Activated CD8-positive, alpha-beta T cell treated with anti-CD3 and anti-CD28 coated beads for 36 hours (primary cell): ENCODE data around the gene PIK3R2. TPM values are rescaled to one million over a fixed set of nuclear protein-coding genes. Genes with fewer than 3 reads are reported as not detected.

Source experiments
- ATAC-seq: fragments of 200-7000 bp; cut with Tn5 transposase; one replicate; pipeline ENCODE4 v1.10.0; 2021; ENCODE audit warnings: mild to moderate bottlenecking, moderate library complexity
- CTCF ChIA-PET: fragments of 350-600 bp; sonication (Branson Sonifier 250); formaldehyde crosslinking; loops from one replicate; lab custom pipeline; 2021; ENCODE audit warnings: antibody characterized with exemption; lab: Charles Lee
- POLR2A ChIA-PET: fragments of 350-600 bp; sonication (Branson Sonifier 250); formaldehyde crosslinking; loops from one replicate; lab custom pipeline; 2021; ENCODE audit warnings: antibody characterized with exemption; lab: Charles Lee
- DNase-seq: peaks from one replicate; pipeline ENCODE4 v3.0.0-alpha.2; 2020
- H3K27ac Mint-ChIP-seq: one replicate; pipeline ENCODE4 v1.8.0; 2021; ENCODE audit warnings: mild to moderate bottlenecking, mixed read lengths
- H3K27me3 Mint-ChIP-seq: one replicate; pipeline ENCODE4 v1.8.0; 2021; ENCODE audit warnings: mixed read lengths
- H3K36me3 Mint-ChIP-seq: one replicate; pipeline ENCODE4 v1.8.0; 2021; ENCODE audit warnings: low read depth, mixed read lengths
- H3K4me1 Mint-ChIP-seq: one replicate; pipeline ENCODE4 v1.8.0; 2021; ENCODE audit warnings: low read depth, mixed read lengths
- H3K4me3 Mint-ChIP-seq: one replicate; pipeline ENCODE4 v1.8.0; 2021; ENCODE audit warnings: mild to moderate bottlenecking, moderate library complexity, mixed read lengths
- H3K9me3 Mint-ChIP-seq: one replicate; pipeline ENCODE4 v1.8.0; 2021; ENCODE audit warnings: mixed read lengths
- CTCF ChIP-seq: fragments of 200-600 bp; IDR thresholded peaks from one replicate; pipeline ENCODE4 v1.8.0; 2022; ENCODE audit warnings: antibody characterized with exemption, mild to moderate bottlenecking
- intact Hi-C: fragments of 100-400 bp; cut with micrococcal nuclease; formaldehyde crosslinking; loops from one replicate; pipeline ENCODE4 v1.10.0; 2022
- total RNA-seq, 2 experiments: library from RNA; stranded (reverse); gene quantifications; one replicate each; pipeline ENCODE4 v1.2.3, GENCODE V29; 2021

Gene PIK3R2
- total RNA-seq, 2 experiments from 2014 or later, result 15.0 to 15.8 TPM

- DNase-seq (no peak), ATAC-seq (no peak)
- H3K4me1 Mint-ChIP-seq, result no peaks in the 10 kb centered on the region
- peaks cover 38% of the 10 kb centered on the region for H3K36me3 Mint-ChIP-seq
- H3K27ac Mint-ChIP-seq, result no peak overlapping the region
- no peak for TF ChIP-seq CTCF
- no peaks in the 10 kb centered on the region for H3K9me3 Mint-ChIP-seq
- H3K4me3 Mint-ChIP-seq, result no peak overlapping the region
- no peaks in the 10 kb centered on the region for H3K27me3 Mint-ChIP-seq
- intact Hi-C loops, result no loop called here
- ChIA-PET POLR2A (interaction anchor here (0.8 kb wide), 1 partner anchor 11 kb away, joined by 3 read pairs; no protein-coding TSS in a partner anchor), CTCF (interaction anchor here (1.1 kb wide), 1 partner anchor 16 kb away, joined by 3 read pairs; no protein-coding TSS in a partner anchor)
Observed at GRCh38 chr19:18144906-18145305, 8.1 kb upstream of the PIK3R2 start.

- DNase-seq, result no peak
- Mint-ChIP-seq H3K4me1 (no peaks in the 10 kb centered on the region), H3K36me3 (peaks cover 36% of the 10 kb centered on the region), H3K4me3 (no peak overlapping the region), H3K27ac (no peak overlapping the region), H3K9me3 (no peaks in the 10 kb centered on the region), H3K27me3 (no peaks in the 10 kb centered on the region)
- ChIA-PET POLR2A (interaction anchor here (0.8 to 1.4 kb wide), 2 partner anchors 11 to 17 kb away, joined by 3 read pairs; no protein-coding TSS in a partner anchor), CTCF (interaction anchor here (1.1 kb wide), 2 partner anchors 16 to 22 kb away, joined by 3 read pairs; no protein-coding TSS in a partner anchor)
- no peak for TF ChIP-seq CTCF
- no peak for ATAC-seq
- intact Hi-C loops, result no loop called here
Observed at GRCh38 chr19:18145391-18145999, 7.5 kb upstream of the PIK3R2 start.

DNA sequence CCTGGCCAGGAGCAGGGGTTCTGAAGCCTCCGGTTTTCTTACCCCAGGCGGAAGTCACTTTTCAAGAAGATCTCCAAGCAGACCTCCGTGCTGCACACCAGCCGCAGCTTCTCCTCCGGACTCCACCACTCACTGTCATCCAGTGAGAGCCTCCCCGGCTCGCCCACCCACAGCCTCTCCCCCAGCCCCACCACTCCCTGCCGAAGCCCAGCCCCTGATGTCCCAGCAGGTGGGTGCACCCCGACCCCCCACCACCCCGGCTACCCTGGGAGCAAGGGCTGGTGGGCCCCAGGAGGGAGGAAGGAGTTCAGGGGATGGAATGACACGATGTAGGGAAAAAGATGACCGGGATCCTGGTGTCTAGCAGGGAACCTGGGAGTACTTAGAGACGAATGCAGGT is 5.6 kb upstream of the PIK3R2 start:
- intact Hi-C loops, result no loop called here
- Mint-ChIP-seq H3K4me3 (no peak overlapping the region), H3K9me3 (no peaks in the 10 kb centered on the region), H3K27ac (no peak overlapping the region), H3K4me1 (peaks cover 7% of the 10 kb centered on the region), H3K36me3 (peaks cover 33% of the 10 kb centered on the region), H3K27me3 (no peaks in the 10 kb centered on the region)
- ATAC-seq, result no peak
- ChIA-PET CTCF (no interaction called here), POLR2A (no interaction called here)
- no peak for TF ChIP-seq CTCF
- DNase-seq, result no peak

GRCh38 chr19:18149596-18149975 is 3.4 kb upstream of the PIK3R2 start:
- Mint-ChIP-seq H3K4me3 (no peak overlapping the region), H3K27ac (no peak overlapping the region), H3K36me3 (peaks cover 23% of the 10 kb centered on the region), H3K4me1 (peaks cover 15% of the 10 kb centered on the region), H3K27me3 (no peaks in the 10 kb centered on the region), H3K9me3 (no peaks in the 10 kb centered on the region)
- TF ChIP-seq CTCF, result no peak
- no peak for ATAC-seq
- ChIA-PET POLR2A (interaction anchor here (0.6 to 1.6 kb wide), 3 partner anchors 8 to 42 kb away, joined by 3 to 4 read pairs (median 4); no protein-coding TSS in a partner anchor), CTCF (interaction anchor here (1.6 kb wide), 1 partner anchor 36 kb away, joined by 5 read pairs; no protein-coding TSS in a partner anchor)
- intact Hi-C loops, result no loop called here
- DNase-seq, result no peak
